HFFc6 (cell line): ENCODE data around the gene ADAMTS7. TPM values are rescaled to one million over a fixed set of nuclear protein-coding genes. Genes with fewer than 3 reads are reported as not detected.
A peak's percentile ranks its signal among the peaks of the same experiment; 100 is the strongest.

ENCODE experiments used
- DNase-seq: peaks from one replicate; pipeline ENCODE4 v3.0.0-alpha.2; 2018
- H3K27ac Mint-ChIP-seq: 2 replicates; pipeline ENCODE4 v1.8.0; 2020; ENCODE audit warnings: mild to moderate bottlenecking, mixed read lengths
- H3K27me3 Mint-ChIP-seq: 2 replicates; pipeline ENCODE4 v1.8.0; 2021; ENCODE audit warnings: mild to moderate bottlenecking, moderate library complexity, mixed read lengths; ENCODE audit not compliant: insufficient read depth
- H3K36me3 Mint-ChIP-seq: 2 replicates; pipeline ENCODE4 v1.8.0; 2021; ENCODE audit warnings: low read depth, mixed read lengths
- H3K4me1 Mint-ChIP-seq: 2 replicates; pipeline ENCODE4 v1.8.0; 2020; ENCODE audit warnings: low read depth, mixed read lengths
- H3K4me3 Mint-ChIP-seq: 2 replicates; pipeline ENCODE4 v1.8.0; 2020; ENCODE audit warnings: mild to moderate bottlenecking, moderate library complexity, mixed read lengths
- H3K9me3 Mint-ChIP-seq: 2 replicates; pipeline ENCODE4 v1.8.0; 2020; ENCODE audit warnings: mild to moderate bottlenecking, mixed read lengths
- total RNA-seq, 6 experiments: library from RNA; stranded (reverse); fragmentation: NEBNext Ultra II Directional; extraction: Animal tissue kit (Norgen Biotek cat#: 25700); gene quantifications; 2 replicates in 1 of 6; 3 replicates in 5 of 6; pipeline ENCODE4 v1.2.3, GENCODE V29; 2021
- TF ChIP-seq, protein P1 (sequence below): fragments of 200-600 bp; sonication (generic); IDR thresholded peaks from 2 replicates; pipeline ENCODE4 v1.5.0; 2021; ENCODE audit warnings: antibody characterized with exemption, mild to moderate bottlenecking

ADAMTS7 gene
- total RNA-seq, 6 experiments from 2014 or later: 0.39 to 0.66 (median 0.59) TPM

DNA sequence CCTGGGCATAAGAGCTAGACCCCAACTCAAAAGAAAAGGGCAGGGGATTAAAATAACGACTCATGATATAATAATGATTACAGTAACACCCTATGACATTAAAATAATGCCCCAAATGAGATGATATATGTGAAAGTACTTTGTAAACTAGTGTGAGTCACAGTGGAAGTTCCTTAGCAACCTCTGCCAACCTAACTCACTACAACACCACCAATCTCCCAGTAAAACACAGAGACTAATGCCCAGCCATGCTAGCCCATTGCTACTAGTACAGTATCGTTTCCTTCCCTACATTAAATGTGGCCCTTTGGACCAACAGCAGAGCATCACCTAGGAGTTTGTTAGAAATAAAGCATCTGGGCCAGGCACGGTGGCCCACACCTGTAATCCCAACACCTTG lies 11.2 kb upstream of the ADAMTS7 start:
- no peaks in the 10 kb centered on the region for H3K9me3 Mint-ChIP-seq
- no peak overlapping the region for H3K4me3 Mint-ChIP-seq
- no peaks in the 10 kb centered on the region for H3K4me1 Mint-ChIP-seq
- peaks cover 16% of the 10 kb centered on the region for H3K27me3 Mint-ChIP-seq
- peak; percentile 13 for DNase-seq
- H3K27ac Mint-ChIP-seq: no peak overlapping the region
- H3K36me3 Mint-ChIP-seq: no peaks in the 10 kb centered on the region
- TF ChIP-seq, protein P1, sequence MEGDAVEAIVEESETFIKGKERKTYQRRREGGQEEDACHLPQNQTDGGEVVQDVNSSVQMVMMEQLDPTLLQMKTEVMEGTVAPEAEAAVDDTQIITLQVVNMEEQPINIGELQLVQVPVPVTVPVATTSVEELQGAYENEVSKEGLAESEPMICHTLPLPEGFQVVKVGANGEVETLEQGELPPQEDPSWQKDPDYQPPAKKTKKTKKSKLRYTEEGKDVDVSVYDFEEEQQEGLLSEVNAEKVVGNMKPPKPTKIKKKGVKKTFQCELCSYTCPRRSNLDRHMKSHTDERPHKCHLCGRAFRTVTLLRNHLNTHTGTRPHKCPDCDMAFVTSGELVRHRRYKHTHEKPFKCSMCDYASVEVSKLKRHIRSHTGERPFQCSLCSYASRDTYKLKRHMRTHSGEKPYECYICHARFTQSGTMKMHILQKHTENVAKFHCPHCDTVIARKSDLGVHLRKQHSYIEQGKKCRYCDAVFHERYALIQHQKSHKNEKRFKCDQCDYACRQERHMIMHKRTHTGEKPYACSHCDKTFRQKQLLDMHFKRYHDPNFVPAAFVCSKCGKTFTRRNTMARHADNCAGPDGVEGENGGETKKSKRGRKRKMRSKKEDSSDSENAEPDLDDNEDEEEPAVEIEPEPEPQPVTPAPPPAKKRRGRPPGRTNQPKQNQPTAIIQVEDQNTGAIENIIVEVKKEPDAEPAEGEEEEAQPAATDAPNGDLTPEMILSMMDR: no peak

DNA sequence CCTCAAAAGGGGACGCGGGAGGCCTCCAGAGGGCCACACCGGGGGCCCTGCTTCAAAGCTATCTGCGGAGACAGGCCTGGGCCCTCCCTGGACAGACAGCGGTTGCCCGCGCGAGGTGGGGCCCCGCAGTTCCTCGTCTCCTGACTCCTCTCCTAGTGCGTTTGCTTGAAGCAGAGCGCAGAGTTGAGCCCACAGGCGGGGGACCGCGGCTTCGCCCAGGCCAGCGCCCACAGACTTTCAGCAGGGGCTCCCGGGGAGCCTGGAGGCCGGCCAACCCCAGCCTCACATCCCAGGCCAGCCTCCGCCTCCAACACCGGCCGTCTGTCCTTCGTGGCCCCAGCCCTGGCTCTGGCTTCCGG lies 540 bp upstream of the ADAMTS7 start:
- Mint-ChIP-seq H3K36me3 (no peaks in the 10 kb centered on the region), H3K27me3 (peaks cover 18% of the 10 kb centered on the region), H3K9me3 (peaks cover 6% of the 10 kb centered on the region; the same call in 1 of the 2 replicates), H3K4me1 (peaks cover 9% of the 10 kb centered on the region), H3K27ac (no peak overlapping the region), H3K4me3 (peak overlapping the region; percentile 76)
- DNase-seq: no peak
- TF ChIP-seq, protein P1: peak; percentile 26; the same call in 1 of the 2 replicates

DNA sequence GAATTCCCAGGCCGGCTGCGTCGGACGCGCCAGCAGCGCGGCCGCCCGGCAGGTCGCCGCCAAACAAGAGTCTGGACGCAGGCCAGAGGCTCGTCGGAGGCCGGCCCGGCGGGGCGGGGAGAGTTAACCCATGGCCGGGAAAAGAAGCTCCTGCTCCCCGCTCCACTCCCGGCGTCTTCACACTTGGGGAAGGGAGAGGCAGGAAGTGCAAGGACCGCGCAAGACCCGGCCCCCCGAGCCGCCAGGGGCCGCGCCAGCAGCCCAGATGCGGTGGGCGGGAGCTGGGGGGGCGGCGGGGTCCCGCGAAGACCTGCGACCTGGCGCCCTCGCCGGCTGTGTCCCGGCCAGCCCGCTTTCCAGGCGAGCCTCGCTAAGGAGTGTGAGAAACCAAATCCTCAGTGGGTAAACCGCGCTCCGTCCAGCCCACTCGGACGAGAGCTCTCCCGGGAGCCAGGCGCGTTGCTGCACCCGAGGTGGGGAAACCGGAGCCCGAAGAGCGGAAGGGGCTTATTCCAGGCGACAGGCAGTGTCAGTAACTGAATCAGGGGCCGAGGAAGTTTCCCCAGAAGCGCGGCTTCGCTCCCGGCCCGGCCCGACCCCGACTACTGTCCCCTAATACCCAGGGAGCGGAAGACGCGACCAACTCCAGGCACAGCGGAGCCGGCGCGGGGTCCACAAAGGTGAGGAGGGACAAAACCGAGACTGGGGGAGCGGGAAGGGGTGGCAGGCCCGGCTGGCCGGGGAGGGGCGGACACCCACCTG lies 721 bp downstream of the ADAMTS7 start:
- peak overlapping the region; percentile 59 for H3K4me3 Mint-ChIP-seq
- DNase-seq: no peak

DNA sequence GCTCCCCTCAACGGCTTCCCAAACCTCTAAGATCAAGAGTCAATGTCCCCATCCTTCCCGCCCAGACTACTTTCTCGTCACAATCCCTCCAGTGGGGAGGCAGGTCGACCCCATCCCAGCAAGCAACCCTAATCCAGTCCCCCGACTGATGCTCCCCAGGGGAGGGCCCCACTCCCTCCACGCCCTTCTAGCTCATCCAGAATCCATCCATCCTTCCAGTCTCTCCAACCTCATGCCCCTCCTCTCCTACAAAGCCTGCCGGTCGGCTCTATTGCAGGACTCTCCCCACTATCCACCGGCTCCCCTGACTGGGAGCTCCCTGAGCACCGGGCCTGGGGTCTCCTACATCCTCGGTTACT lies 1.3 kb downstream of the ADAMTS7 start:
- no peaks in the 10 kb centered on the region for H3K36me3 Mint-ChIP-seq
- no peak overlapping the region for H3K27ac Mint-ChIP-seq
- no peak for DNase-seq

More for the DNA sequence above, 721 bp downstream of the ADAMTS7 start:
- Mint-ChIP-seq H3K4me1 (peaks cover 9% of the 10 kb centered on the region), H3K36me3 (no peaks in the 10 kb centered on the region), H3K9me3 (peaks cover 6% of the 10 kb centered on the region; the same call in 1 of the 2 replicates), H3K27ac (no peak overlapping the region), H3K27me3 (peaks cover 19% of the 10 kb centered on the region)
- TF ChIP-seq, protein P1: no peak

DNA sequence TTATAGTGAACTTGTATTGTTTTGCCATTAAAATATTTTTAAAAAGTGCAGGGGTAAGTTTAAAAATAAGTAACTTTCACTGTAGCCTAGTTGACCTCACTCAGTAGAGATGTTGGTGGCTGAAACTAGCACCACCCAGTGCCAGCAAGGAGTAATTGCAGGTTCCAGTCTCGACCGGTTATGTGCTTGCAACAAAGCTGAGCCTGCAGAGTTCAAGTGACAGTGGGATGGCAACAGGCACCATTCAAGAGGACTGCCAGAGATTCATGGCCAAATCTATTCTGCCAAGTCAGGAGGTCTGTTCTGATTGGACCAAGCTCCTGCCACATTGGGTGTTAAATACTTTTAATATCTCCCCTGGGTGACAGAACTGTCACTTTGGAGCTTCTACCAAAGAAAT lies 2.7 kb downstream of the ADAMTS7 start:
- H3K36me3 Mint-ChIP-seq: no peaks in the 10 kb centered on the region
- H3K4me3 Mint-ChIP-seq: no peak overlapping the region
- TF ChIP-seq, protein P1: peak; percentile 75
- H3K9me3 Mint-ChIP-seq: peaks cover 6% of the 10 kb centered on the region; the same call in 1 of the 2 replicates
- H3K4me1 Mint-ChIP-seq: peaks cover 9% of the 10 kb centered on the region
- peaks cover 27% of the 10 kb centered on the region for H3K27me3 Mint-ChIP-seq
- no peak overlapping the region for H3K27ac Mint-ChIP-seq
- DNase-seq: peak; percentile 27

More for the DNA sequence above, 1.3 kb downstream of the ADAMTS7 start:
- Mint-ChIP-seq H3K4me3 (no peak overlapping the region; the same call in 1 of the 2 replicates), H3K9me3 (peaks cover 6% of the 10 kb centered on the region; the same call in 1 of the 2 replicates), H3K27me3 (peaks cover 20% of the 10 kb centered on the region), H3K4me1 (peaks cover 9% of the 10 kb centered on the region)
- TF ChIP-seq, protein P1: no peak
